ENCODE data around the gene CCL18.
"Not testable (repeated sequence)": the region's sequence is repeated elsewhere in the genome, so short reads cannot be mapped to it uniquely, and the experiment has no call there.

CCL18 gene

GRCh38 chr17:36063786-36064541 is at the start of gene CCL18:
Gene CCL18, plus strand, starts transcription at chr17:36064272. Its CDS starts 71 bp downstream, at chr17:36064343.
- H3K36me3 ChIP-seq (ENCODE audit: insufficient read depth, low read length), result no peaks in the 10 kb centered on the region
- H3K4me3 ChIP-seq (ENCODE audit: low read depth, low read length, poor library complexity, severe bottlenecking), result no peak within 1 kb of the TSS
- H3K9me2 ChIP-seq (ENCODE audit: low read depth, low read length), result no peaks in the 10 kb centered on the region
- H3K27me3 ChIP-seq (ENCODE audit: insufficient read depth, low read length), result no peaks in the 10 kb centered on the region
- no peak within 1 kb of the TSS for H2AFZ ChIP-seq (ENCODE audit: low read length)
- H3K9me3 ChIP-seq (ENCODE audit: low read length), result no peaks in the 10 kb centered on the region
- no peak within 1 kb of the TSS for H3K27ac ChIP-seq (ENCODE audit: low read depth, low read length, poor library complexity, severe bottlenecking)
- TF ChIP-seq CTCF (IDR thresholded peaks at IDR 0.05; ENCODE audit: low read length), result no peak
- TF ChIP-seq EZH2 (IDR thresholded peaks at IDR 0.05; ENCODE audit: borderline replicate concordance, low read length), result no peak
- no peaks in the 10 kb centered on the region for H3F3A ChIP-seq (ENCODE audit: insufficient read depth, low read length)
- H3K4me1 ChIP-seq (ENCODE audit: insufficient read depth, low read length, severe bottlenecking), result no peaks in the 10 kb centered on the region
- H3K9ac ChIP-seq (ENCODE audit: low read length), result no peak within 1 kb of the TSS
- no peaks in the 10 kb centered on the region for H3K79me2 ChIP-seq (ENCODE audit: insufficient read depth, low read length)
- H4K20me1 ChIP-seq (ENCODE audit: insufficient read depth, low read length), result no peaks in the 10 kb centered on the region
- no peak within 1 kb of the TSS for H3K4me2 ChIP-seq (ENCODE audit: low read length)

- H3K9me2 ChIP-seq (ENCODE audit: low read depth, low read length), result no peaks in the 10 kb centered on the region
- H3K9ac ChIP-seq (ENCODE audit: low read length), result no peak overlapping the region
- H3K27ac ChIP-seq (ENCODE audit: low read depth, low read length, poor library complexity, severe bottlenecking), result no peak overlapping the region
- no peaks in the 10 kb centered on the region for H3K36me3 ChIP-seq (ENCODE audit: insufficient read depth, low read length)
- H3K79me2 ChIP-seq (ENCODE audit: insufficient read depth, low read length), result no peaks in the 10 kb centered on the region
- H3K4me1 ChIP-seq (ENCODE audit: insufficient read depth, low read length, severe bottlenecking), result no peaks in the 10 kb centered on the region
- H3K4me3 ChIP-seq (ENCODE audit: low read depth, low read length, poor library complexity, severe bottlenecking), result no peak overlapping the region
- TF ChIP-seq CTCF (IDR thresholded peaks at IDR 0.05; ENCODE audit: low read length), result no peak
- TF ChIP-seq EZH2 (IDR thresholded peaks at IDR 0.05; ENCODE audit: borderline replicate concordance, low read length), result no peak
- no peaks in the 10 kb centered on the region; the same call in 1 of the 2 replicates for H3K27me3 ChIP-seq (ENCODE audit: insufficient read depth, low read length)
- no peaks in the 10 kb centered on the region for H4K20me1 ChIP-seq (ENCODE audit: insufficient read depth, low read length)
- H3F3A ChIP-seq (ENCODE audit: insufficient read depth, low read length), result no peaks in the 10 kb centered on the region
- no peaks in the 10 kb centered on the region for H3K9me3 ChIP-seq (ENCODE audit: low read length)
- H2AFZ ChIP-seq (ENCODE audit: low read length), result no peak overlapping the region
- H3K4me2 ChIP-seq (ENCODE audit: low read length), result no peak overlapping the region
Observed at GRCh38 chr17:36014946-36015345, 49.1 kb upstream of the CCL18 start.

- not testable (repeated sequence) for H3K4me1 ChIP-seq (ENCODE audit: insufficient read depth, low read length, severe bottlenecking); H3K36me3 ChIP-seq (ENCODE audit: insufficient read depth, low read length); H3K9me2 ChIP-seq (ENCODE audit: low read depth, low read length); H4K20me1 ChIP-seq (ENCODE audit: insufficient read depth, low read length); H3K9ac ChIP-seq (ENCODE audit: low read length); H3F3A ChIP-seq (ENCODE audit: insufficient read depth, low read length); H3K9me3 ChIP-seq (ENCODE audit: low read length); H3K79me2 ChIP-seq (ENCODE audit: insufficient read depth, low read length); H3K4me2 ChIP-seq (ENCODE audit: low read length); H3K27me3 ChIP-seq (ENCODE audit: insufficient read depth, low read length); H3K27ac ChIP-seq (ENCODE audit: low read depth, low read length, poor library complexity, severe bottlenecking); H3K4me3 ChIP-seq (ENCODE audit: low read depth, low read length, poor library complexity, severe bottlenecking); H2AFZ ChIP-seq (ENCODE audit: low read length)
Observed at GRCh38 chr17:36015895-36016294, 48.2 kb upstream of the CCL18 start.

GRCh38 chr17:36016555-36016954 is 47.5 kb upstream of the CCL18 start:
- H3K9ac ChIP-seq (ENCODE audit: low read length), result no peak overlapping the region
- H3K79me2 ChIP-seq (ENCODE audit: insufficient read depth, low read length), result no peaks in the 10 kb centered on the region
- no peaks in the 10 kb centered on the region for H3K9me3 ChIP-seq (ENCODE audit: low read length)
- no peaks in the 10 kb centered on the region for H3K36me3 ChIP-seq (ENCODE audit: insufficient read depth, low read length)
- no peaks in the 10 kb centered on the region for H3F3A ChIP-seq (ENCODE audit: insufficient read depth, low read length)
- TF ChIP-seq EZH2 (IDR thresholded peaks at IDR 0.05; ENCODE audit: borderline replicate concordance, low read length), result no peak
- TF ChIP-seq CTCF (IDR thresholded peaks at IDR 0.05; ENCODE audit: low read length), result no peak
- H2AFZ ChIP-seq (ENCODE audit: low read length), result no peak overlapping the region
- H3K9me2 ChIP-seq (ENCODE audit: low read depth, low read length), result no peaks in the 10 kb centered on the region
- no peaks in the 10 kb centered on the region; the same call in 1 of the 2 replicates for H3K27me3 ChIP-seq (ENCODE audit: insufficient read depth, low read length)
- no peaks in the 10 kb centered on the region for H4K20me1 ChIP-seq (ENCODE audit: insufficient read depth, low read length)
- H3K4me1 ChIP-seq (ENCODE audit: insufficient read depth, low read length, severe bottlenecking), result no peaks in the 10 kb centered on the region
- no peak overlapping the region for H3K27ac ChIP-seq (ENCODE audit: low read depth, low read length, poor library complexity, severe bottlenecking)
- H3K4me3 ChIP-seq (ENCODE audit: low read depth, low read length, poor library complexity, severe bottlenecking), result no peak overlapping the region
- no peak overlapping the region for H3K4me2 ChIP-seq (ENCODE audit: low read length)
